ENCODE measurements around the gene PRDM15. TPM values are rescaled to one million over a fixed set of nuclear protein-coding genes. Genes with fewer than 3 reads are reported as not detected.
A peak's percentile ranks its signal among the peaks of the same experiment; 100 is the strongest.

PRDM15 gene
- total RNA-seq, 8 experiments from 2014 or later: 2.9 to 9.9 (median 4.7) TPM

DNA sequence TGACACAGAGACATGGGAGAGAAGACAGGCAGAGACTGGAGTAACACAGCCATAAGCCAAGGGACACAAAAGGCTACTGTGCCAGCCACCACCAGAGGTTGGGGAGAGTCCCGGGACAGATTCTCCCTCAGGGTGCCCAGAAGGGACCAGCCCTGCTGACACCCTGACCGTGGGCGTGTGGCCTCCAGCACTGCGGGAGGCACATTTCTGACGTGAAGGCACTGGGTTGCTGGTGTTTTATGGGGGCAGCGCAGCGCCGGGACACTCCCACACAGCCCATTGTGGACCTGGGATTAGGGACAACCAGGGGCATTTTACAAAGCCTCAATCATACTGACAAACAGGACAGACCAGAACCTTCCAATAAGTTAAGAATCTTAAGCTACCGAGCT, 26.2 kb downstream of the PRDM15 start:
- H3K4me1 ChIP-seq (replicated peaks in 1 of 2): no peaks in the 10 kb centered on the region
- WGBS, 10 experiments: 80 to 100% (median 100%) methylated on average over 1 to 8 of the region's 9 CpGs; no CpG with 5 or more reads in 3 of the 10 experiments
- in situ Hi-C loops (cut with MboI; ENCODE audit: low pct_unique_long_range_greater_than_20kb in 2 of 9, low sequenced_read_pairs in 9 of 9, unreplicated experiment in 9 of 9): loop anchor here in 1 of 9 experiments (25.0 kb wide), 1 partner anchor 259 kb away; no protein-coding TSS in a partner anchor

GRCh38 chr21:41852151-41852928, 26.8 kb downstream of the PRDM15 start:
- no peak for ATAC-seq (replicated peaks in 6 of 8)
- in situ Hi-C loops (cut with MboI; ENCODE audit: low pct_unique_long_range_greater_than_20kb in 2 of 9, low sequenced_read_pairs in 9 of 9, unreplicated experiment in 9 of 9): loop anchor here in 1 of 9 experiments (25.0 kb wide), 1 partner anchor 260 kb away; no protein-coding TSS in a partner anchor

More for the DNA sequence above, 26.2 kb downstream of the PRDM15 start:
- H3K4me3 ChIP-seq: no peak overlapping the region
- no peak for ATAC-seq (replicated peaks in 6 of 8)
- H3K27ac ChIP-seq: no peak overlapping the region

GRCh38 chr21:41851090-41851790, 27.9 kb downstream of the PRDM15 start:
- in situ Hi-C loops (cut with MboI; ENCODE audit: low pct_unique_long_range_greater_than_20kb in 2 of 9, low sequenced_read_pairs in 9 of 9, unreplicated experiment in 9 of 9): loop anchor here in 1 of 9 experiments (25.0 kb wide), 1 partner anchor 261 kb away; no protein-coding TSS in a partner anchor
- no peak for ATAC-seq (replicated peaks in 6 of 8)

More at GRCh38 chr21:41852151-41852928, 26.8 kb downstream of the PRDM15 start:
- Histone ChIP-seq H3K4me1 (replicated peaks in 1 of 2) (no peaks in the 10 kb centered on the region), H3K27ac (no peak overlapping the region), H3K4me3 (no peak overlapping the region)
- 88 to 100% (median 93%) methylated on average over 1 to 10 of the region's 21 CpGs; no CpG with 5 or more reads in 4 of the 10 experiments for WGBS, 10 experiments

GRCh38 chr21:41850085-41850484, 29.1 kb downstream of the PRDM15 start:
- Histone ChIP-seq H3K4me3 (no peak overlapping the region), H3K4me1 (replicated peaks in 1 of 2) (no peaks in the 10 kb centered on the region), H3K27ac (no peak overlapping the region)
- 93 to 100% (median 100%) methylated on average over 1 to 9 of the region's 9 CpGs; no CpG with 5 or more reads in 3 of the 10 experiments for WGBS, 10 experiments
- no peak for ATAC-seq (replicated peaks in 6 of 8)
- in situ Hi-C loops (cut with MboI; ENCODE audit: low pct_unique_long_range_greater_than_20kb in 2 of 9, low sequenced_read_pairs in 9 of 9, unreplicated experiment in 9 of 9): loop anchor here in 1 of 9 experiments (25.0 kb wide), 1 partner anchor 262 kb away; no protein-coding TSS in a partner anchor

More at GRCh38 chr21:41851090-41851790, 27.9 kb downstream of the PRDM15 start:
- Histone ChIP-seq H3K4me3 (no peak overlapping the region), H3K27ac (no peak overlapping the region), H3K4me1 (replicated peaks in 1 of 2) (no peaks in the 10 kb centered on the region)
- 80 to 100% (median 97%) methylated on average over 1 to 8 of the region's 23 CpGs; no CpG with 5 or more reads in 5 of the 10 experiments for WGBS, 10 experiments

- peak in 3 of 8 experiments; percentile 46 to 82 (median 59) for ATAC-seq (replicated peaks in 6 of 8)
- in situ Hi-C loops (cut with MboI; ENCODE audit: low pct_unique_long_range_greater_than_20kb in 2 of 9, low sequenced_read_pairs in 9 of 9, unreplicated experiment in 9 of 9): no loop called here
- 67 to 100% (median 88%) methylated on average over 1 to 13 of the region's 15 CpGs for WGBS, 10 experiments
Observed at GRCh38 chr21:41848958-41849580, 30.1 kb downstream of the PRDM15 start.

DNA sequence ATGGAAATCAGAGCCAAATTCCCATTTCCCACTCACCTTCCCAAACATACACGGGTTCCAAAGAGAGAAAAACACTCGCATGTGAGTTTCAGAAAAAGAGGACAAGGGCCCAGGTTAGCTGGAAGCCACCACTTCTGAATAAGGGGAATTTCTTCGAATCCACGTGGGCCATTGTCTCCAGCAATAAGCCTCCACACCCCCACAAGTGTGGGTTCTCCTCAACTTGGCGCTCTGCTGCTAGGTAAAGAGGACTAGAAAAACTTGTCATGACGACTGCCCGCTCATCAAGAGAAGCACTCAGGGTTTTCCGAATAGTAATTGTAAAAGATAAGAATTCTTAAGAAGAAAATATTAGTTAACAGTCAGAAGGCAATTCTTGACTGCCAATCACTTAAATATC, 30.6 kb downstream of the PRDM15 start:
- no peak overlapping the region for H3K27ac ChIP-seq
- ATAC-seq (replicated peaks in 6 of 8): no peak
- in situ Hi-C loops (cut with MboI; ENCODE audit: low pct_unique_long_range_greater_than_20kb in 2 of 9, low sequenced_read_pairs in 9 of 9, unreplicated experiment in 9 of 9): no loop called here
- H3K4me1 ChIP-seq (replicated peaks in 1 of 2): no peaks in the 10 kb centered on the region
- H3K4me3 ChIP-seq: no peak overlapping the region
- WGBS, 10 experiments: 73 to 100% (median 78%) methylated on average over 3 to 8 of the region's 8 CpGs

More at GRCh38 chr21:41848958-41849580, 30.1 kb downstream of the PRDM15 start:
- H3K27ac ChIP-seq: no peak overlapping the region
- H3K4me1 ChIP-seq (replicated peaks in 1 of 2): no peaks in the 10 kb centered on the region
- H3K4me3 ChIP-seq: no peak overlapping the region

DNA sequence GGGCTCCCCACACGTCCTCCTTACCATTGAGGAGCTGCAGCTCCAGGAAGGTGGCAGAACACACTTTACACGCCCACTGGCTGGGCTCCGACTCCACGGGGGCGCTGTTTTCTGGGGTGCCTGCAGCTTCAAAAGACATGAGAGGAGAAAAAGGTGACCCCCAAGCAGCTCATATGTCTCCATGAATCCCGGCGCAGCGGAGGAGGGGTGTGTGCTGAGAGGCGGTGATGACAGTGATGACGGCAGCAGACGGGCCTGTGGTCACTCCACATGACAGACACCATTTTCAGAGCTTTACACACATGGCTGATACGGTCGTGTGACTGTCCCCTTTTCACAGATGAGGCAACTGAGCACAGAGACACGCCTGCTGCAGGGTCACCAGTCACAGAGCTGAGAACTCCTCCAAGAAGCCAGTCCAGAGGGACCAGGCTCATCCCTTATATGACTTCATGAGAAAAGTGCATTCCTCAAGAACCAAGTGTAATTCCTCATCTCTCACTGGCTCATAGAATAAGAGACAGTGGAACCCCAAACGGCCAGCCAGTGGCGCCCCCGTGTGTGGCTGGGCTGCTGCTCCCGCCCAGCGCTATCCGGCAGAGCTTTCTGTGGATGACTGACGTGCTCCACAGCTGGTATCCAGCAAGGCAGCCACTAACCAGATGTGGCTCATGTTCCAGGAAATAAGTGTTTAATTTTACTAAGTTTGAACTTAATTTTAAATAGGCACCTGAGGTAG, 31.9 kb downstream of the PRDM15 start:
- Histone ChIP-seq H3K27ac (no peak overlapping the region), H3K4me1 (replicated peaks in 1 of 2) (no peaks in the 10 kb centered on the region), H3K4me3 (no peak overlapping the region)
- in situ Hi-C loops (cut with MboI; ENCODE audit: low pct_unique_long_range_greater_than_20kb in 2 of 9, low sequenced_read_pairs in 9 of 9, unreplicated experiment in 9 of 9): no loop called here
- 73 to 91% (median 87%) methylated on average over 2 to 7 of the region's 21 CpGs; no CpG with 5 or more reads in 6 of the 10 experiments for WGBS, 10 experiments
- ATAC-seq (replicated peaks in 6 of 8): peak in 4 of 8 experiments; percentile 33 to 64 (median 54)

DNA sequence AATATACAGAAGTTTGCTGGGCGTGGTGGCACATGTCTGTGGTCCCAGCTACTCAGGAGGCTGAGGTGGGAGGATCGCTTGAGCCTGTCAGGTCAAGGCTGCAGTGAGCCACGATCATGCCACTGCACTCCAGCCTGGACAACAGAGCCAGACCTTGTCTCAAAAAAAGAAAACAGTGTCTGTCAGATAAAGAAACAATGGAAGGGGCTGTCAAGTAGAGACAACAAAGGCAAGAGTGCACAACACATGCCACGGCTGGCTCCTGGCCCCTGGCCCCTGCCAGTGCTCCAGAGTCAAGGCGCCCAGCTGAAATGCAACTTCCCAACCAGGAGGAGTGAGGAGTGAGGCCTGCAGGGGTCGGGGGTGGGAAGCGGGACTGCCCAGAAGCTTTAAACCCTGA, 32.6 kb downstream of the PRDM15 start:
- no peak for ATAC-seq (replicated peaks in 6 of 8)
- in situ Hi-C loops (cut with MboI; ENCODE audit: low pct_unique_long_range_greater_than_20kb in 2 of 9, low sequenced_read_pairs in 9 of 9, unreplicated experiment in 9 of 9): no loop called here

GRCh38 chr21:41846033-41846317, 33.2 kb downstream of the PRDM15 start:
- in situ Hi-C loops (cut with MboI; ENCODE audit: low pct_unique_long_range_greater_than_20kb in 2 of 9, low sequenced_read_pairs in 9 of 9, unreplicated experiment in 9 of 9): no loop called here
- no peak for ATAC-seq (replicated peaks in 6 of 8)
- H3K4me3 ChIP-seq: no peak overlapping the region
- no peaks in the 10 kb centered on the region for H3K4me1 ChIP-seq (replicated peaks in 1 of 2)
- no peak overlapping the region for H3K27ac ChIP-seq
- 80 to 100% (median 87%) methylated on average over 1 to 4 of the region's 6 CpGs; no CpG with 5 or more reads in 4 of the 10 experiments for WGBS, 10 experiments

More for the DNA sequence above, 32.6 kb downstream of the PRDM15 start:
- H3K4me3 ChIP-seq: no peak overlapping the region
- no peak overlapping the region for H3K27ac ChIP-seq
- WGBS, 10 experiments: 40 to 100% (median 95%) methylated on average over 1 to 4 of the region's 7 CpGs; no CpG with 5 or more reads in 4 of the 10 experiments
- no peaks in the 10 kb centered on the region for H3K4me1 ChIP-seq (replicated peaks in 1 of 2)

GRCh38 chr21:41845310-41846032, 33.7 kb downstream of the PRDM15 start:
- in situ Hi-C loops (cut with MboI; ENCODE audit: low pct_unique_long_range_greater_than_20kb in 2 of 9, low sequenced_read_pairs in 9 of 9, unreplicated experiment in 9 of 9): no loop called here
- no peak overlapping the region for H3K4me3 ChIP-seq
- no peaks in the 10 kb centered on the region for H3K4me1 ChIP-seq (replicated peaks in 1 of 2)
- peak in 2 of 8 experiments; percentile 43 to 54 for ATAC-seq (replicated peaks in 6 of 8)
- no peak overlapping the region for H3K27ac ChIP-seq
- WGBS, 10 experiments: 77 to 100% (median 82%) methylated on average over 1 to 7 of the region's 21 CpGs; no CpG with 5 or more reads in 4 of the 10 experiments

- WGBS, 10 experiments: 89 to 100% (median 100%) methylated on average over 1 to 2 of the region's 2 CpGs; no CpG with 5 or more reads in 1 of the 10 experiments
- Histone ChIP-seq H3K4me1 (replicated peaks in 1 of 2) (no peaks in the 10 kb centered on the region), H3K4me3 (no peak overlapping the region), H3K27ac (no peak overlapping the region)
- no peak for ATAC-seq (replicated peaks in 6 of 8)
- in situ Hi-C loops (cut with MboI; ENCODE audit: low pct_unique_long_range_greater_than_20kb in 2 of 9, low sequenced_read_pairs in 9 of 9, unreplicated experiment in 9 of 9): no loop called here
Observed at GRCh38 chr21:41843584-41843983, 35.6 kb downstream of the PRDM15 start.

DNA sequence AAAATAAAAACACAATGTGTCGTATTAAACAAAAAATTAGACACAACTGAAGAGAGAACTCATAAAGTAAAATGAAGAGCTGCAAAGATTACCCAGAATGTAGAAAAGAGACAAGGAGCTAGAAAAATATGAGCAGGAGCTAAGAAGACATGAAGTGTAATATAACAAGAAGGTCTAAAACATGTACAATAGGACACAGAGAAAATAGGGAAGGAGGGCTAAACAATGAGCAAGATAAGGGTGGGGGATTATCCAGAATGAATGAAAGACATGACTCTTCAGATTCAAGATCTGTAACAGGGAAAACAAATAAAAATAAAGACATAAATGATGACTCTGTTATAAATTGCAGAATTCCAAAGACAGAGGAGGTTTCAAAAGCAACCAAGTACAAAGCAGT, 38.3 kb downstream of the PRDM15 start:
- no peak overlapping the region for H3K27ac ChIP-seq
- no peak for ATAC-seq (replicated peaks in 6 of 8)
- WGBS, 10 experiments: 95 to 100% (median 100%) methylated on average over 1 of the region's 1 CpG

More for the DNA sequence above, 38.3 kb downstream of the PRDM15 start:
- H3K4me3 ChIP-seq: no peak overlapping the region
- H3K4me1 ChIP-seq (replicated peaks in 1 of 2): no peaks in the 10 kb centered on the region
- in situ Hi-C loops (cut with MboI; ENCODE audit: low pct_unique_long_range_greater_than_20kb in 2 of 9, low sequenced_read_pairs in 9 of 9, unreplicated experiment in 9 of 9): no loop called here

Measured in motor neuron (in vitro differentiated cells).